Measurements from ENCODE around the gene CLCNKA.

GRCh38 chr1:16018308-16018707, 3.5 kb upstream of the CLCNKA start:
- TF ChIP-seq CTCF (IDR thresholded peaks at IDR 0.05; ENCODE audit: low read depth, low read length) (no peak), EZH2phosphoT487 (IDR thresholded peaks at IDR 0.05; ENCODE audit: low read depth) (no peak)

Data from OCI-LY3 (cell line).